ENCODE data around the gene PRTFDC1. TPM values are rescaled to one million over a fixed set of nuclear protein-coding genes. Genes with fewer than 3 reads are reported as not detected.

The PRTFDC1 gene
- total RNA-seq (2021) (12.3 and 15.8 TPM in 2 replicates), Bru-seq, nascent RNA (percentile 53 among the genes with signal in this experiment), BruChase-seq, experiment 1, labeled RNA remaining after a 2-hour chase (percentile 48 among the genes with signal in this experiment), BruChase-seq, experiment 2, labeled RNA remaining after a 6-hour chase (percentile 40 among the genes with signal in this experiment)
- long read RNA-seq, partial matches to known transcripts, result 0 of 5 reads
- long read RNA-seq, other reads (novel, unspliced or antisense), result 4 of 5 reads

- Histone ChIP-seq H3K27ac (0 out of 2 replicates have a peak within 1 kb of the TSS, but pooled peaks have one; percentile 20), H3K4me2 (peak within 1 kb of the TSS; percentile 80), H3K4me3 (peak within 1 kb of the TSS; percentile 52), H4K20me1 (ENCODE audit: insufficient read depth) (no peaks in the 10 kb centered on the region), H3K36me3 (ENCODE audit: low read depth) (no peaks in the 10 kb centered on the region), H3K9me3 (ENCODE audit: insufficient read depth, low read depth) (0 out of 2 replicates have a peak, but pooled peaks cover 4% of the 10 kb centered on the region), H2AFZ (peak within 1 kb of the TSS; percentile 79), H3K9me2 (ENCODE audit: insufficient read depth) (no peaks in the 10 kb centered on the region), H3K79me2 (ENCODE audit: low read depth) (no peaks in the 10 kb centered on the region), H3K4me1 (replicated peaks; ENCODE audit: insufficient read depth) (peaks cover 19% of the 10 kb centered on the region), H3F3A (ENCODE audit: insufficient read depth, low read depth) (no peaks in the 10 kb centered on the region), H3K27me3 (ENCODE audit: insufficient read depth, low read depth) (no peaks in the 10 kb centered on the region)
- BruUV-seq (replicated peaks), result TSS peak; percentile 68
- ChIA-PET CTCF (interaction anchor here (0.6 kb wide), 1 partner anchor 161 kb away, joined by 3 read pairs; no protein-coding TSS in a partner anchor), POLR2A (ENCODE audit: unreplicated experiment) (interaction anchor here (0.5 to 0.6 kb wide), 5 partner anchors 38 to 102 kb away, joined by 3 to 9 read pairs (median 5); partner anchors contain the start of gene ENKUR)
- DNase-seq, result peak in 1 of 2 experiments; percentile 39
- intact Hi-C loops (cut with micrococcal nuclease; ENCODE audit: unreplicated experiment), result loop anchor here (2.0 to 5.0 kb wide), 5 partner anchors 60 to 309 kb away; partner anchors contain the start of gene ARHGAP21
- TF ChIP-seq EZH2 (IDR thresholded peaks at IDR 0.05; ENCODE audit: low read depth) (no peak), CTCF (conservative IDR thresholded peaks at IDR 0.05) (no peak)
Observed at GRCh38 chr10:24952143-24952706, at the start of gene PRTFDC1. TSS of gene PRTFDC1 (minus strand) at chr10:24952606. CDS start at chr10:24952575, 31 bp downstream.

- H3K9me3 ChIP-seq (ENCODE audit: insufficient read depth, low read depth), result no peaks in the 10 kb centered on the region
- ChIA-PET CTCF (no interaction called here), POLR2A (ENCODE audit: unreplicated experiment) (no interaction called here)
- no peaks in the 10 kb centered on the region for H4K20me1 ChIP-seq (ENCODE audit: insufficient read depth)
- no peak overlapping the region for H2AFZ ChIP-seq
- no peaks in the 10 kb centered on the region for H3F3A ChIP-seq (ENCODE audit: insufficient read depth, low read depth)
- intact Hi-C loops (cut with micrococcal nuclease; ENCODE audit: unreplicated experiment), result no loop called here
- H3K27me3 ChIP-seq (ENCODE audit: insufficient read depth, low read depth), result no peaks in the 10 kb centered on the region
- no peak for DNase-seq
- H3K4me3 ChIP-seq, result no peak overlapping the region
- H3K27ac ChIP-seq, result no peak overlapping the region
- no peaks in the 10 kb centered on the region for H3K4me1 ChIP-seq (replicated peaks; ENCODE audit: insufficient read depth)
- no TSS peak for BruUV-seq (replicated peaks)
- no peaks in the 10 kb centered on the region for H3K79me2 ChIP-seq (ENCODE audit: low read depth)
- no peaks in the 10 kb centered on the region for H3K9me2 ChIP-seq (ENCODE audit: insufficient read depth)
- no peaks in the 10 kb centered on the region for H3K36me3 ChIP-seq (ENCODE audit: low read depth)
- no peak for TF ChIP-seq CTCF (conservative IDR thresholded peaks at IDR 0.05)
- no peak for TF ChIP-seq EZH2 (IDR thresholded peaks at IDR 0.05; ENCODE audit: low read depth)
- H3K4me2 ChIP-seq, result no peak overlapping the region
Observed at GRCh38 chr10:24998044-24998443, 45.6 kb upstream of the PRTFDC1 start.

DNA sequence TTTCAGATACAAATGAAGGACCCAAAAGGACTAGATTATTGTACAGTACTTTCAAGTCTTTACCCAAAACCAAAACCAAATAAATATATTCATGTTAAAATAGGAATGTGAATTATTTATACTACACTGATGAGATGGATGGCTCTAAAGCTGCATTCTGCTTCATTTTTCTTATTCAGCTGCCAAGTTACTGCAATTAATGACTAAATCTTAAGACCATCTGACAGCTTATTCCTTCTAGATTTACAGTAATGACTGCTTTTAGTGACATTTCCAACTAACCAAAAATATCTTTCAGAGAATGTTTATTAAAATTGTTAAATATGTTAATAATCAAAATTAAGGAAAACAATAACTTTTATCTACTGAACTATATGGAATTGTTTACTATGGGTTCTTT is 42.7 kb upstream of the PRTFDC1 start:
- H3K36me3 ChIP-seq (ENCODE audit: low read depth), result no peaks in the 10 kb centered on the region
- H3K4me1 ChIP-seq (replicated peaks; ENCODE audit: insufficient read depth), result no peaks in the 10 kb centered on the region
- CTCF ChIA-PET, result no interaction called here
- no peaks in the 10 kb centered on the region for H3K9me3 ChIP-seq (ENCODE audit: insufficient read depth, low read depth)
- H3K27ac ChIP-seq, result no peak overlapping the region
- POLR2A ChIA-PET (ENCODE audit: unreplicated experiment), result no interaction called here
- no peaks in the 10 kb centered on the region for H3K27me3 ChIP-seq (ENCODE audit: insufficient read depth, low read depth)
- H3K9me2 ChIP-seq (ENCODE audit: insufficient read depth), result no peaks in the 10 kb centered on the region
- intact Hi-C loops (cut with micrococcal nuclease; ENCODE audit: unreplicated experiment), result no loop called here
- no peak overlapping the region for H3K4me3 ChIP-seq
- no peak overlapping the region for H3K4me2 ChIP-seq
- no peaks in the 10 kb centered on the region for H3F3A ChIP-seq (ENCODE audit: insufficient read depth, low read depth)
- DNase-seq, result no peak
- H2AFZ ChIP-seq, result no peak overlapping the region
- no peaks in the 10 kb centered on the region for H4K20me1 ChIP-seq (ENCODE audit: insufficient read depth)
- BruUV-seq (replicated peaks), result no TSS peak
- H3K79me2 ChIP-seq (ENCODE audit: low read depth), result no peaks in the 10 kb centered on the region
- no peak for TF ChIP-seq EZH2 (IDR thresholded peaks at IDR 0.05; ENCODE audit: low read depth)
- TF ChIP-seq CTCF (conservative IDR thresholded peaks at IDR 0.05), result no peak
